OCI-LY1 (cell line): ENCODE measurements around the gene SAA2.
"Not testable (repeated sequence)": the region's sequence is repeated elsewhere in the genome, so short reads cannot be mapped to it uniquely, and the experiment has no call there.

ENCODE experiments used
- H2AFZ ChIP-seq: fragments of 200-600 bp; sonication (generic), shearing (Covaris generic); 2 replicates; pipeline ENCODE4 v1.6.0; 2014; ENCODE audit warnings: antibody characterized with exemption, mild to moderate bottlenecking, low read length
- H3F3A ChIP-seq: fragments of 200-600 bp; sonication (generic), shearing (Covaris generic); 2 replicates; pipeline ENCODE4 v1.6.0; 2014; ENCODE audit warnings: mild to moderate bottlenecking, antibody characterized with exemption, low read length, moderate library complexity; ENCODE audit not compliant: insufficient read depth
- H3K27ac ChIP-seq: fragments of 200-600 bp; sonication (generic); 2 replicates; pipeline ENCODE4 v1.5.1; 2014; ENCODE audit warnings: low read length, mixed run types, mild to moderate bottlenecking, low read depth; ENCODE audit not compliant: poor library complexity, severe bottlenecking
- H3K27me3 ChIP-seq: fragments of 200-600 bp; sonication (generic); 2 replicates; pipeline ENCODE4 v1.6.0; 2014; ENCODE audit warnings: antibody characterized with exemption, mild to moderate bottlenecking, low read length, moderate library complexity; ENCODE audit not compliant: insufficient read depth
- H3K36me3 ChIP-seq: fragments of 200-600 bp; sonication (generic); 2 replicates; pipeline ENCODE4 v1.6.1; 2014; ENCODE audit warnings: mild to moderate bottlenecking, antibody characterized with exemption, low read length, moderate library complexity, mixed read lengths; ENCODE audit not compliant: insufficient read depth
- H3K4me1 ChIP-seq: fragments of 200-600 bp; sonication (generic); 2 replicates; pipeline ENCODE4 v1.5.1; 2014; ENCODE audit warnings: mild to moderate bottlenecking, low read length, moderate library complexity; ENCODE audit not compliant: insufficient read depth, severe bottlenecking
- H3K4me2 ChIP-seq: fragments of 200-600 bp; sonication (generic), shearing (Covaris generic); 2 replicates; pipeline ENCODE4 v1.6.1; 2014; ENCODE audit warnings: low read length
- H3K4me3 ChIP-seq: fragments of 200-600 bp; sonication (generic); 2 replicates; pipeline ENCODE4 v1.5.1; 2014; ENCODE audit warnings: low read length, low read depth, mild to moderate bottlenecking, mixed read lengths; ENCODE audit not compliant: poor library complexity, severe bottlenecking
- H3K79me2 ChIP-seq: fragments of 200-600 bp; shearing (Covaris generic); 2 replicates; pipeline ENCODE4 v1.6.1; 2016; ENCODE audit warnings: mixed run types, low read length, mixed read lengths; ENCODE audit not compliant: insufficient read depth
- H3K9ac ChIP-seq: fragments of 200-600 bp; sonication (generic), shearing (Covaris generic); 2 replicates; pipeline ENCODE4 v1.6.1; 2014; ENCODE audit warnings: mild to moderate bottlenecking, low read length, mixed read lengths
- H3K9me2 ChIP-seq: fragments of 200-600 bp; sonication (generic), shearing (Covaris generic); 2 replicates; pipeline ENCODE4 v1.6.1; 2014; ENCODE audit warnings: low read depth, mild to moderate bottlenecking, low read length, mixed read lengths
- H3K9me3 ChIP-seq: fragments of 200-600 bp; shearing (Covaris generic); 2 replicates; pipeline ENCODE4 v1.6.1; 2014; ENCODE audit warnings: low read length, mixed read lengths
- H4K20me1 ChIP-seq: fragments of 200-600 bp; sonication (generic), shearing (Covaris generic); 2 replicates; pipeline ENCODE4 v1.6.0; 2016; ENCODE audit warnings: mild to moderate bottlenecking, low read length; ENCODE audit not compliant: insufficient read depth
- CTCF ChIP-seq: fragments of 200-600 bp; sonication (generic), shearing (Covaris generic); IDR thresholded peaks from 2 replicates; pipeline ENCODE4 v1.5.1; 2017; ENCODE audit warnings: mild to moderate bottlenecking, antibody characterized with exemption, low read length, moderate library complexity, mixed read lengths
- EZH2 ChIP-seq: fragments of 200-600 bp; sonication (generic), shearing (Covaris generic); IDR thresholded peaks from 2 replicates; pipeline ENCODE4 v1.8.0; 2017; ENCODE audit warnings: borderline replicate concordance, mixed run types, mild to moderate bottlenecking, antibody characterized with exemption, low read length, moderate library complexity, mixed read lengths

SAA2 gene

GRCh38 chr11:18264677-18265555 lies 16.4 kb upstream of the SAA2 start:
- TF ChIP-seq CTCF (no peak), EZH2 (no peak)
- Histone ChIP-seq H3K9me3 (no peaks in the 10 kb centered on the region), H3K9me2 (no peaks in the 10 kb centered on the region)

GRCh38 chr11:18264035-18264434 lies 15.6 kb upstream of the SAA2 start:
- Histone ChIP-seq H3K4me1 (peaks cover 5% of the 10 kb centered on the region), H3K9me2 (no peaks in the 10 kb centered on the region), H3F3A (no peaks in the 10 kb centered on the region), H2AFZ (no peak overlapping the region), H3K27me3 (peaks cover 3% of the 10 kb centered on the region; the same call in 1 of the 2 replicates), H3K27ac (no peak overlapping the region), H3K9me3 (no peaks in the 10 kb centered on the region), H4K20me1 (no peaks in the 10 kb centered on the region), H3K36me3 (no peaks in the 10 kb centered on the region), H3K9ac (no peak overlapping the region), H3K4me2 (no peak overlapping the region), H3K79me2 (no peaks in the 10 kb centered on the region), H3K4me3 (no peak overlapping the region)
- no peak for TF ChIP-seq EZH2
- no peak for TF ChIP-seq CTCF

More at GRCh38 chr11:18264677-18265555, 16.4 kb upstream of the SAA2 start:
- H2AFZ ChIP-seq, result no peak overlapping the region
- no peaks in the 10 kb centered on the region for H3K36me3 ChIP-seq
- H3K4me3 ChIP-seq, result no peak overlapping the region
- H3K4me2 ChIP-seq, result no peak overlapping the region
- H3K27me3 ChIP-seq, result peaks cover 3% of the 10 kb centered on the region; the same call in 1 of the 2 replicates
- H3F3A ChIP-seq, result no peaks in the 10 kb centered on the region
- no peaks in the 10 kb centered on the region for H4K20me1 ChIP-seq
- H3K9ac ChIP-seq, result no peak overlapping the region
- no peak overlapping the region for H3K27ac ChIP-seq
- no peaks in the 10 kb centered on the region for H3K79me2 ChIP-seq
- H3K4me1 ChIP-seq, result peaks cover 5% of the 10 kb centered on the region

- H3K4me2 ChIP-seq, H2AFZ ChIP-seq: not testable (repeated sequence)
Observed at GRCh38 chr11:18262681-18263350, 14.3 kb upstream of the SAA2 start.

More at GRCh38 chr11:18262681-18263350, 14.3 kb upstream of the SAA2 start:
- not testable (repeated sequence) for H3K9me3 ChIP-seq, H3K27me3 ChIP-seq, H3K4me1 ChIP-seq, H3K4me3 ChIP-seq, H3F3A ChIP-seq, H3K9me2 ChIP-seq, H3K9ac ChIP-seq, H3K27ac ChIP-seq, H3K79me2 ChIP-seq, H3K36me3 ChIP-seq, H4K20me1 ChIP-seq
